Muscle of leg (tissue), 11 donors: Measurements from ENCODE around the gene CDH4. TPM values are rescaled to one million over a fixed set of nuclear protein-coding genes. Genes with fewer than 3 reads are reported as not detected.

Source experiments
- DNase-seq: peaks from one replicate; pipeline ENCODE4 v3.0.0; 2013
- H3K27ac ChIP-seq: one replicate; pipeline ENCODE4 v1.5.1; 2013; ENCODE audit warnings: mild to moderate bottlenecking, low read length, control low read depth
- H3K27me3 ChIP-seq: one replicate; pipeline ENCODE4 v1.6.1; 2013; ENCODE audit warnings: low read length; ENCODE audit not compliant: control insufficient read depth, insufficient read depth
- H3K36me3 ChIP-seq: one replicate; pipeline ENCODE4 v1.6.1; 2013; ENCODE audit warnings: low read length; ENCODE audit not compliant: control insufficient read depth, insufficient read depth
- H3K4me1 ChIP-seq: one replicate; pipeline ENCODE4 v1.6.1; 2013; ENCODE audit warnings: low read length; ENCODE audit not compliant: control insufficient read depth, insufficient read depth
- H3K4me3 ChIP-seq: one replicate; pipeline ENCODE4 v1.5.1; 2013; ENCODE audit warnings: low read length, control low read depth
- H3K9me3 ChIP-seq: replicated peaks from 2 replicates; pipeline ENCODE4 v1.6.1; 2013; ENCODE audit warnings: low read depth, low read length; ENCODE audit not compliant: control insufficient read depth
- WGBS: methylation state at CpG from one replicate; pipeline ENCODE4 v1.1.5; 2013; ENCODE audit warnings: missing lambda C conversion rate; ENCODE audit not compliant: insufficient coverage; 5-methylcytosine and 5-hydroxymethylcytosine counted together
- polyA plus RNA-seq, 8 donors: library from polyadenylated mRNA; unstranded; fragments of 120-200 nt; gene quantifications; one replicate each; pipeline versions ENCODE4 v1.2.1 to v1.2.3, GENCODE V29; 2013; ENCODE audit warnings: inconsistent platforms in 1 of 8, low replicate concordance in 1 of 8; ENCODE audit not compliant: insufficient read length in 8 of 8, insufficient read depth in 1 of 8
- total RNA-seq: library from RNA; stranded (reverse); fragments of 120-200 nt; gene quantifications from one replicate; pipeline ENCODE4 v1.2.4, GENCODE V29; 2013

CDH4 gene
- total and polyA plus RNA-seq, 9 donors: 0.66 to 1.4 (median 1.2) TPM

DNA sequence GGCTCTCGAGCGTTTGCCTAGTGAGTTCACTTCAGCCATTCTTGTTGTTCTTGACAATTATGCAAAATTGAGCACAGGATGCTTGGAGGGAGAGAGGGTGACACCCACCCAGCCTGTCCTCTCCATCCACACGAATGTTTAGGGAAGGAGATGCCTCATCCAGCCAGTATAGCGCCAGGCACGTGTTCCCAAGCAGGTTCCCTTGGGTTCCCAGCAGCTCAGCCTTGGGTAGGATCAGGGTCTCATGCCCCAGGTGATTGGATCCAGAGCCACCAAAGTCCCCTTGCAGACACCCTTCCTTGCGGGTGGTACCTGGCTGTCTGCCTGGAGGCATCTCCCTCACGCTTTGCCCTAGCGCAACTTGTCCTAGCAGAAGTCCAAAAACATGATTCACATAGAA is 394.9 kb downstream of the CDH4 start:
- no peak for DNase-seq
- WGBS: 61% methylated on average over 5 of the region's 8 CpGs
- no peaks in the 10 kb centered on the region for H3K9me3 ChIP-seq
- H3K27ac ChIP-seq: no peak overlapping the region
- H3K36me3 ChIP-seq: no peaks in the 10 kb centered on the region
- no peak overlapping the region for H3K4me3 ChIP-seq
- H3K27me3 ChIP-seq: peaks cover 10% of the 10 kb centered on the region
- H3K4me1 ChIP-seq: peaks cover 27% of the 10 kb centered on the region

DNA sequence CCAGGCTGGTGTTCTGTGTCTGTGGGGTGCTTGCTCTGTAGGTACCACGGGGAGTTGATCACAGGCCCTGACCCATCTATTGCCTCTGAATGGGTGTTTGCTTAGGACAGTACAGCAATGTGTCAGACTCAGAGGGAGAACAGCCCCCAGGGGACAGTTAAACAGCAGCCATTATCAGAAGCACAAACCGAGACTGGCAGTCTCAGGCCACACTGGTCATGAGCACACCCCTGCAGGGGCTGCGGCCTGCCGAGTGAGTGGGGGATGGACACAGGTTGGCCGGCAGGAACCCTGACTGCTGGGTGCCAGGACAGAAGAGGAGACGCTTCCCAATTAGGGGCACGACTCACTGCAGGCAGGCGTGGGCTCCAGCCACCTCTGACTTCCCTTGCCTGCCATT is 395.6 kb downstream of the CDH4 start:
- H3K27me3 ChIP-seq: peaks cover 10% of the 10 kb centered on the region
- no peaks in the 10 kb centered on the region for H3K36me3 ChIP-seq
- 57% methylated on average over 7 of the region's 8 CpGs for WGBS
- H3K27ac ChIP-seq: no peak overlapping the region
- no peak for DNase-seq
- H3K4me3 ChIP-seq: no peak overlapping the region
- no peaks in the 10 kb centered on the region for H3K9me3 ChIP-seq
- H3K4me1 ChIP-seq: peaks cover 27% of the 10 kb centered on the region

DNA sequence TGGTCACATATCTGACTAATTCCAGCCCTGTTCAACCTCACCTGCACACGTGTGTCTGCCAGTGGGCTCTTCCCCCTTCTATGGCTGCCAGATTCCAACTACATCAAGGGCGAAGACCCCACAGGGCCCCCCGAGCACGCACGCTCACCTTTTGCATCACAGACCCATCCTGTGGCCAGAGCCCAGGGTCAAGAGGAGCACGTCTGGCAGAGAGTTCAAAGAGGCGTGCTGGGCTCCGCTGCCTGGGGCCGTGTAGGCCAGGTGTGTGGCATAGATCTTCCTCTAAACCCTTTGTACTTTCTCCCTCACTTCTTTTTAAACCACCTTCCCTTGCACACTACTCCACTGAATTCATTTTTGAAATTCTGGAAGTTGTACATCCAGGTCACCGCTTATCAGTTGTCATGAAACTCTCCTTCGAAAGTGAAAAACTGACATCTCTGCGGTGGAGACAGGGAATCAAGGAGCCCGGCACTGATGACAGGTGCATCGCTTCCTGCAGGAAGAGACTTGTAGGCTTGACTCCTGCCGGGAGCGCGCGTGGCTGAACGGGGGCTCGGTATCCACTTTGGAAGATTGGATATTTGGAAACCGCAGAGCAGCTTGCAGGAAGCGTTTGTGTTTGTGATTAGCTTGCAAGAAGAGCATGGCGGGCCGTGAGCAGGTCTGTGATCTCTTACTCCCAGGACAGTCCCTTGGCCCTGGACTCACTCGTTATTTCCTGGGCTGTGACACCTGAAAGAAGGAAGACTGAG is 397.2 kb downstream of the CDH4 start:
- no peaks in the 10 kb centered on the region for H3K9me3 ChIP-seq
- H3K4me3 ChIP-seq: no peak overlapping the region
- no peak overlapping the region for H3K27ac ChIP-seq
- WGBS: 75% methylated on average over 25 of the region's 25 CpGs
- H3K36me3 ChIP-seq: no peaks in the 10 kb centered on the region
- H3K27me3 ChIP-seq: peaks cover 10% of the 10 kb centered on the region
- DNase-seq: no peak
- peaks cover 16% of the 10 kb centered on the region for H3K4me1 ChIP-seq

DNA sequence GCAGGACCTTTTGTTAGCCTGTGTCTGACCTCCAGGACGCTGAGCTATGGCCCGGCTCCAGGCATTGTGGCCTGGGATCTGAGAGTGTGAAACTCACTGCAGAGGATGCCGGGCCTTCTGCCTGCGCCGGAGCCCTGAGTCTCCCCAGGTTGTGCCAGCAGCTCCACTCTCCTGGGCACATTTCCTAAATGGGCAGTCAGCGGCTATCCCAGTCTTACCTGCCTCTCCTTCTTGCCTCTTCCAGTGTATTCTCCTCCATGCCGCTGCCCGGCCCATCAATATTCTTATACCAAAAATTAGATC is 397.8 kb downstream of the CDH4 start:
- Histone ChIP-seq H3K27me3 (peaks cover 8% of the 10 kb centered on the region), H3K27ac (no peak overlapping the region), H3K4me3 (no peak overlapping the region), H3K9me3 (no peaks in the 10 kb centered on the region), H3K36me3 (no peaks in the 10 kb centered on the region), H3K4me1 (peaks cover 10% of the 10 kb centered on the region)
- DNase-seq: no peak
- WGBS: 72% methylated on average over 8 of the region's 8 CpGs

DNA sequence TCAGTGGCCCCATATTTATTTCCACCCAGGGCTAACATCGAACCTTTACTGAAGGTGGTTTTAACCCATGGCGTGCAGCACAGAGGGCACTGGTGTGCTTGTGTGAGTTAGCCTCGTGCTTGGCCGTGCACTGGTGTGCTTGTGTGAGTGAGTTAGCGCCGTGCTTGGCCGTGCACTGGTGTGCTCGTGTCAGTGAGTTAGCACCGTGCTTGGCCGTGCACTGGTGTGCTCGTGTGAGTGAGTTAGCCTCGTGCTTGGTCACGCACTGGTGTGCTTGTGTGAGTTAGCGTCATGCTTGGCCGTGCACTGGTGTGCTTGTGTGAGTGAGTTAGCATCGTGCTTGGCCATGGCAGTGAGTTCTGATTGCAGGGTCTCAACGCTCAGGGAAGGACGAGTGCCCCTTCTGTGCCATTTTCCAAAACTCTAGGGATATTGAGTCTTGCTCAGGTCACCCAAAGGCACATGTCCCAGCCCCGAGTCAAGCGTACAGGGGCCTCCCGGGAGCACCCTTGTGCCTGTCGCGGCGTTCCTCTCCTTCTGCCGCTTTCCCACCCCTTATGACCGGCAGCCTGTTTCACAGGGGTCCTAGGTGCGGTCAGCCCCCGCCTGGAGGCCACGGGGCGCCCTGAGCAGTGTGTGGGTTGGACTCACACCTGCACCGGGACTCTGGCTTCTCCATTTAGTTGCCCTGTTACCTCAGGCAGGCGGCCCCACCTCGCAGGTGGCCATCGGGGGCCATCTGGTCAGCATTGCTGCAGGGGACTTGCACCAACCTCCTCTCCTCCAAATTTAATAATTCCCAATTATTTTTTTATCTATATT is 399.1 kb downstream of the CDH4 start:
- H3K36me3 ChIP-seq: no peaks in the 10 kb centered on the region
- H3K4me3 ChIP-seq: no peak overlapping the region
- no peak for DNase-seq
- 85% methylated on average over 28 of the region's 34 CpGs for WGBS
- H3K27ac ChIP-seq: no peak overlapping the region
- H3K27me3 ChIP-seq: peaks cover 8% of the 10 kb centered on the region
- no peaks in the 10 kb centered on the region for H3K9me3 ChIP-seq
- no peaks in the 10 kb centered on the region for H3K4me1 ChIP-seq

DNA sequence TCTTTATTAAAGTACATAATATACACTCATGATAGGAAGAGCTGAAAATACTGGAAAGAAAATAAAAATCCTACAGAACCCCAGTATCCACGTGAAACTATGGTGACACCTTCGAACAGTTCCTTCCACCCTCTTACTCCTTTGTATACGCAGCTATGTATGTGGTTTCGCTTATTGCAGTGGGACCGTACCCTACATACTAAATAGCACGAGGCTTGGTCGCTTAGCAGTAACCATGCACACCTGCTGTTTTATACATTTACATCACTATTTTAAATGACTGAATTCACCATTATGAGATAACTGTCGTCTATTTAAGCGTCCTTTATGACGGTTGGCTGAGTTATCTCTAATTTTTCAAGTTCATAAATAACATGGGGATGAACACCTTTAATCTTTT is 400.1 kb downstream of the CDH4 start:
- H3K27me3 ChIP-seq: peaks cover 8% of the 10 kb centered on the region
- 84% methylated on average over 7 of the region's 10 CpGs for WGBS
- no peaks in the 10 kb centered on the region for H3K4me1 ChIP-seq
- no peaks in the 10 kb centered on the region for H3K9me3 ChIP-seq
- no peaks in the 10 kb centered on the region for H3K36me3 ChIP-seq
- DNase-seq: no peak
- H3K27ac ChIP-seq: no peak overlapping the region
- no peak overlapping the region for H3K4me3 ChIP-seq

DNA sequence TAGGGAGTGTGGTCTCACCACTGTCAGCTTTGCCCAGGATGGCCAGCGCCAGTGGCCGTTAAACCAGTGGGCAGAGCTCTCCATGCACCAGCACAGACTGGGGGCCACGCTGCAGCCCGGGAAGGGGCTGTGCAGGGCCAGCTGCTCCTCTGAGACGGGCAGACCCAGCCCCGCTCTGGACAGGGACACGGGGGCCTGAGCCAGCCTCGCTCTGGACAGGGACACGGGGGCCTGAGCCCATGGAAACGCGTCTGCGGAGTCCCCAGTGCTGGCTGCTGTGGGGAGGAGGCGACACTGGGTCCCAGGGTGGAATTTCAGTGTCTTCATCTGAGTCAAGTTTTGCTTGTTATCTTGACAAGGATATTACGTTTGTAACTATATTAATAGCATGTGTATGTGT is 402.7 kb downstream of the CDH4 start:
- H3K4me3 ChIP-seq: no peak overlapping the region
- no peaks in the 10 kb centered on the region for H3K9me3 ChIP-seq
- 85% methylated on average over 14 of the region's 14 CpGs for WGBS
- no peaks in the 10 kb centered on the region for H3K36me3 ChIP-seq
- DNase-seq: no peak
- peaks cover 6% of the 10 kb centered on the region for H3K4me1 ChIP-seq
- H3K27me3 ChIP-seq: peaks cover 1% of the 10 kb centered on the region
- H3K27ac ChIP-seq: no peak overlapping the region

DNA sequence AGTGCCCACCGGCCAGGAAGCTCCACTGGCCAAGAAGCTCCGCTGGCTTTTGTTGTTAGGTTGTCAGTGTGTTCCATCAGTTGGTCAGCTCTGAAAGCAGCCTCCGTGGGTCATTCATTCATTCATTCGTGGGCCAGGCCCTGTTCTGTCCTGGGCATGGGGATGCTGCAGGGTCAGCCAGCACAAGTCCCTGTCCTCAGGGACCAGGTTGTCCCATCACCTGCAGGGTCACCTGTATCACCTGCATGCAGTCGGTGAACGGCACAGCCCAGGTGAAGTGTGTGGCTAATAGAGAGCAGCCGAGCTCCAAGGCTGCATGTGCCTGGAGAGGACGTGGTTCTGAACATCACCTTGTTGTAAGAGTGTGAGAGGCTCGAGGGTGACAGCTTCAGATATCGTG is 403.5 kb downstream of the CDH4 start:
- Histone ChIP-seq H3K4me1 (peaks cover 11% of the 10 kb centered on the region), H3K9me3 (no peaks in the 10 kb centered on the region), H3K36me3 (no peaks in the 10 kb centered on the region), H3K27me3 (no peaks in the 10 kb centered on the region), H3K4me3 (no peak overlapping the region), H3K27ac (no peak overlapping the region)
- WGBS: 76% methylated on average over 10 of the region's 10 CpGs
- DNase-seq: no peak

DNA sequence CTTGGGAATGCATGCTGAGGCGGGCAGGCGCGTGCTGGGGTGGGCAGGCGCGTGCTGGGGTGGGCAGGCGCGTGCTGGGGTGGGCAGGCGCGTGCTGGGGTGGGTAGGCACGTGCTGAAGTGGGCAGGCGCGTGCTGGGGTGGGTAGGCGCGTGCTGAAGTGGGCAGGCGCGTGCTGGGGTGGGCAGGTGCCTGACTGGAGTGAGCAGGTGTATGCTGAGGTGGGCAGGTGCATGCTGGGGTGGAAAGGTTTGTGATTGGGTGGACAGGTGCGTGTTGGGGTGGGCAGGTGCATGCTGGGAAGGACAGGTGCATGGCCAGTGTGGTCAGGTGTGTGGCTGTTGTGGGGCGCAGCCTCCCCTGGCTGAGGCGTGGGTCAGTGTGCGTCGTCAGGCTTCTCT is 404.1 kb downstream of the CDH4 start:
- DNase-seq: no peak
- Histone ChIP-seq H3K27ac (no peak overlapping the region), H3K27me3 (no peaks in the 10 kb centered on the region), H3K36me3 (no peaks in the 10 kb centered on the region), H3K9me3 (no peaks in the 10 kb centered on the region), H3K4me1 (peaks cover 11% of the 10 kb centered on the region), H3K4me3 (no peak overlapping the region)
- 76% methylated on average over 8 of the region's 21 CpGs for WGBS

DNA sequence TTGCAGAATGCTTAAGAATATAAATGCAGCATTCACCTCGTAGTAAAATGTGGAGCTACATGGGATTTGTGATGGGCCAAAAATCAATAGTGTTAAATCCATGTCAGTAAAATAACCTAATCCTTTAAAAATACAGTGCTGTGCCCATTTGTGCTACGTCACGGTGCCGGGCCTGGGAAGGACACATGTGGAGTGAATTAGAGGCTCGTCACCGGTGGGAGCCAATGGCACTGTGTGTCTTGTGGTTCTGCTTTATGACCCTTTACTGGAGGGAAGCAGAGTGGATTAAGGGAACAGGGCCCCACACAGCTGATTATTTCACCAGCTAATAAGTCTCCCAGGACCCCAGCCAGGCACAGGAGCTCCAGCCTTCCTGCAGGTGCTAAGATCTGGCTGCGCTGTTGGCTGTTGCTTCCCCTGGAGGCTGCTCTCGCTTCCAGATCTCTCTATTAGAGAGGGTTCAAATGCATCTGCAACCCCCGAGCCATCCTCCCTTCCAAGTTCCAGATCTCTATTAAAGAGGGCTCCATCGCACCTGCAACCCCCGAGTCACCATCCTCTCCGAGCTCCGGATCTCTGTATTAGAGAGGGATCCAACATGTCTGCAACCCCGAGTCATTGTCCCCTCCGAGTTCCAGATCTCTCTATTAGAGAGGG is 405.8 kb downstream of the CDH4 start:
- 20% methylated on average over 3 of the region's 15 CpGs for WGBS
- no peak overlapping the region for H3K27ac ChIP-seq
- peak; percentile 55 for DNase-seq
- H3K9me3 ChIP-seq: no peaks in the 10 kb centered on the region
- H3K27me3 ChIP-seq: no peaks in the 10 kb centered on the region
- peaks cover 11% of the 10 kb centered on the region for H3K4me1 ChIP-seq
- H3K36me3 ChIP-seq: no peaks in the 10 kb centered on the region
- H3K4me3 ChIP-seq: no peak overlapping the region
